GM19372 (cell line): ENCODE data around the gene PPP6R1.

Source experiments
- ATAC-seq: cut with Tn5 transposase; IDR thresholded peaks from one replicate; pipeline ENCODE4 v1.9.1; 2021; ENCODE audit warnings: mild to moderate bottlenecking, low read depth, moderate library complexity; ENCODE audit not compliant: unreplicated experiment

The PPP6R1 gene

DNA sequence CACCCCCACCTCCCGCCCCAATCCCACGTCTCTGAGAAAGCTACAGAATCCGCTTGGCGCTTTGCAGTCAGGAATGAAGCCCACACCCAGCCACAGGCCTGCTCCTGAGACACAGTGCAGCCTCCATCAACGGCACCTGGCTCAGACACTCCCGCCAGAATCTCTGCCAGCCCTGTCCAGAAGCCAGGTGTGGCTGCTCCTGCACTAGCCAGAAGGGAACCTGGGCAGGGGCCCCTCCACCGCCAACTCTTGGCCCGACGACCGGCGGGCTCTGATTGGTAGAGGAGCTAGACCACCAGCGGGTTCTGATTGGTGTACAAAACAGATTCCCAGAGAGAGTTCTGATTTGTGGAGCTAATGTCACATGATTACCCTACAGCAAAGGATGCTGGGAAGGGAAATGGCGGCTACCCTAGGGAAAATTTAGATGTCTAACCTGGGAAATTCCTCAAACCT, 2.9 kb upstream of the PPP6R1 start:
- ATAC-seq = no peak

DNA sequence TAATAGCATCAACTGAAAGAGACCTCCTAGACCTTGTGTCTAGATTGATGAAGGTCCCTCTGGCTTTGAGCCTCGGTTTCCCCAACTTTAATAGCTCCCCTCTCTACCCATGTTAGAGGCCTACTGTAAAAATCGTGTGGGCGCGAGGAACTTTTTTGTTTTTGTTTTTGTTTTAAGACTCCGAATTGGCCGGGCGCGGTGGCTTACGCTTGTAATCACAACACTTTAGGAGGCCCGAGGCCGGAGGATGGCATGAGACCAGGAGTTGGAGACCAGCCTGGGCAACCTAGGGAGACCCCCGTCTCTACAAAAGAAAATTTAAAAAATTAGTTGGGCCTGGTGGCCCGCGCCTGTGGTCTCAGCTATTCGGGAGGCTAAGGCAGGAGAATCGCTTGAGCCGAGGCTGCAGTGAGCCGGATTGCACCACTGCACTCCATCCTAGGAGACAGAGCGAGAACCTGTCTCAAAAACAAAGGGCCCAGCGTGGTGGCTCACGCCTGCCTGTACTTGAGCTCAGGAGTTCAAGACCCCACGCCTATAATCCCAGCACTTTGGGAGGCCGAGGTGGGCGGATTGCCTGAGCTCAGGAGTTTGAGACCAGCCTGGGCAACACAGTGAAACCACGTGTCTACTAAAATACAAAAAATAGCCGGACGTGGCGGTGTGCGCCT, 858 bp upstream of the PPP6R1 start:
- ATAC-seq = no peak

DNA sequence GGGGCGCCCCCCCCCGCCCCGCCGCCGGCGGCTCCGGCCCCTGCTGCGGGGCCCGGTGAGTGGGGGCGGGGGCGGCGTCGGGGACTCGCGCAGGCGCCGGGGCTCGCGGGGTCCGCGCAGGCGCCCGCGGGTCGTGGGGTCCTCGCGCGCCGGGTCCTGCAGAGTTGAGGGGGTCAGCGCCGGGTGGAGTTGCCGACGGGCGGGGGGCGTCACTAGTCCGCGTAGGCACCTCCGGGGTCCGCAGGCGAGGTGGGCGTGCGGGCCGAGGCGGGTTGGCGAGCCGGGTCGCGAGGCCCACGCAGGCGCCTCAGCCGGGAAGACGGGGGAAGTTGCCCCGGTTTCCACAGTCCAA, 365 bp downstream of the PPP6R1 start:
- ATAC-seq = peak; percentile 19

DNA sequence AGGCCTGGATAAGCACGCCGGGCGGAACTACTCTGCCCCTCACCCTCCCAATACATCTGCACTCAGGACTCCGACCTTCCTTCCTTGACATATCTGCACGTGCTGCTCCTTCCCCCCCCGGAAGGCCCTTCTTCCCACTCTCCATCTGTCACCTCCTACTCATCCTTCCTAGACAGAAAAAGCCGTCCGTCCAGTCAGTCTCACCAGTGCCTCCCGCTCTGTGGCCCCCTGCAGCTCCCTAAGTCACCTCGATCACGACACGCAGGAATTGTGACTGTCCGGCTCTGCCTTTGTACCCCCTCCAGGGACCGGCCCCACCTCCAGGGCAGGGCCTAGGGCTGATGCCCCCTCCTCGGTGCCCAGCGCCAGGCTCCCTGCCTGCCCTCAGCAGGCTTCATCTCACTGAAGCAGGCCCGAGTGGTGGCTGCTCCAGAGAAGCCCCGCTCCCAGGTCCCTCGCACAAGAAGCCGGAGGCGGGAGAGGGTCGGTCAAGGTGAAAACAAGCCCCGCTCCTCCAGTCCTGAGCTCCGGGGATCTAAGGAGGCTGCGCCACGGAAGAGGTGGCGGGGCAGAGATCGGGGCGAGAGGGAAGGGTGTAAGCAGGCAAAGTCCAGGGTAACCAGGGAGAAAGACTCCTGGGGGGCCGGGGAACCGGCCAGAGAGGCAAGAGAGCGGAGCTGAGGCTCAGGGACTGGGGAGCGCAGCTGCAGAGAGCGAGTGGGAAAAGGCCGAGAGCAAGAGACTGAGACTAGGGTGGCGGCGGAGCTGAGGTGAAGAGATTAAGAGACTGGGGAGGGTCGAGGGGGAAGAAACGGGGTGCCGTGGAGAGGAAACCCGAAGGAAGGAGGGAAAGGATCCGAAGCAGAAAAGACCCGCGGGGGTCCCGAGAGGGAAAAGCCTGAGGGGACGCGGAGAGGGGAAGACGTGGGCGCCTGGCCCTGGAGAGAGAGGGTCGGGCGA, 1.1 kb downstream of the PPP6R1 start:
- ATAC-seq = no peak

DNA sequence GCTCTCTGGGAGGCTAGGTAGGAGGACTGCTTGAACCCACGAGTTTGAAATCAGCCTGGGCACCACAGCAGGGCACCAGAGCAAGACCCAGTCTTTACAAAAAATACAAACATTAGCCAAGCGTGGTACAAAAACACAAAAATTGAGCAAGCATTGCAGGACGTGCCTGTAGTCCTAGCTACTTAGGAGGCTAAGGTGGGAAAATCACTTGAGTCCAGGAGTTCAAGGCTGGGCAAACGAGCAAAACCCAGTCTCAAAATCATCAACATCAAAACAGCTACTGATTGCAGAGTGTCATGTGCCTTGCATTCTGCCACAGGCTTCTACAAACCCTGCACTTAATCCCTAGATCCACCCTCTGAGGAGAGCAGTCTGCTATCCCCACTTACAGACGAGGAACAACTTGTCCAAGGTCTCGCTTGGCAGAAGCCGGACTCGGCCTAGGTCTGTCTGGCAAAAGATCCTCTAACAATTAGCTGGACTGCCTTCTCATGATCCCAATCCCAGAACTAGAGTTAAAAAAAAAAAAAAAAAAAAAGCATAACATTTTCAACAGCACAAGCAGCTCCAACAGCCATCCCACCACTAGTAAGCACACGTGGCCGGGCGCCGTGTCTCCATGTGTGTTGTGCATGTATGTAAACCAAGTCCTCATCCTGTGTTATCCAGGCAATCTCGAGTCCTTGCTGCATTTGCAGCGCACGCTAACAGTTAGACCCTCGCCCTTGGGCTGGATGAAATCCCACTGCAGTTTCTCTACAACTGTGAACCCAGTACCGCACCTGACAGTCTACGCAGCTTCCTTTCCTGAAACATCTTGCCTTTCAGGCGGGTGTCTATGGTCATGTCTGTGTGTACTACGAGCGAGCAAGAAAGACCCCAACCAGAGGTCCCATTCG, 2.0 kb downstream of the PPP6R1 start:
- no peak for ATAC-seq

DNA sequence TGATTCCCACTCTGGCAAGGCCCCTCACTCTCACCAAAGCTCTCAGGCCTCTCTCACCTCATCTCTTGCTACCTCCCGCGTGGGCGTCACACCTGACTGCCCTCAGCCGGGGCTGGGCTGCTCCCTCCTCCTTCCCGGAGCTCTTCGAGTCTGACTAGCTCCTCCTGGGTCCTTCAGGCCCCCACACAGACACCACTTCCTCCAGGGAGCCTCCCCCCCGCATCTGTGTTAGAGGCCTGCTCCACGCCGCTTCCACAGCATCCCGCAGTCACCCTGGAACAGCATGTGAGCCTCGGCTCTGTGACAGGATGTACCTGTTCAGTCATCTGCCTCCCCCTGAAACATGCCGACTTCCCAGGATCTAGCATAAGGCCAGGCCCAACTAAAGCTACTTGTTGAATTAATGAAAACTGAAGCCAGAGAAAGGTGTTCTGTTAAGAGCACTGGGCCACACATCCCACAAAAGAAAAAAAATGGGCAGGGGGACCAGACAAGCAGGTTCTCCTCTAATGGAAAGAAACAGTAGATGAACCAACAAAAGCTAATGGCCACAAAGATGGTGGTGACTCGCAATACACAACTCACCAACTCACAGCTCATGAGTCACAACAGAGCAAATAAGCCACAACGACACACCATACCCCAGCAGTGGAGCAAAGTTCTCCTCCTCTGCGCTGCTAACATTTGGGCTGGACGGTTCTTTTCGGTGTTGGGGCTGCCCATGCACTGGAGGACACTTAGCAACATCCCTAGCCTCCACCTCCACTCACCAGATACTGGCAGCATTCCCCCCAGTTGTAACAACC, 3.0 kb downstream of the PPP6R1 start:
- ATAC-seq = no peak

DNA sequence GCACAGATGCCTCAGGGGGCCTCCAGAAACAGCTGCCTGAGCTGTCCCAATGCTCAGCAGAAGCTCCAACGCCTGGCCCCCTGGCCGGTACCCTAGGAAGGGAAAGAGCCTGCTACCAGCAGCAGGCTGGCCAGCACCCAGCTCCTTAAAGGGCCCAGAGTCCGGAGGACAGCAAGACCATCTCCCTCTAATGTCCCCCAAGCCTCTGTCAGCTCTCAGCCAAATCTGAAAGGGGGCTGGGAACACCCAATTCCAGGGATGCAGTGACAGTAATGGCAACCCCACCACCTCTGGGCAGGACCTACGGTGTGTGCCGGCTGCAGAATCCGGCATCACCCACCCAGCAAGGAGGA, 4.2 kb downstream of the PPP6R1 start:
- ATAC-seq = no peak

DNA sequence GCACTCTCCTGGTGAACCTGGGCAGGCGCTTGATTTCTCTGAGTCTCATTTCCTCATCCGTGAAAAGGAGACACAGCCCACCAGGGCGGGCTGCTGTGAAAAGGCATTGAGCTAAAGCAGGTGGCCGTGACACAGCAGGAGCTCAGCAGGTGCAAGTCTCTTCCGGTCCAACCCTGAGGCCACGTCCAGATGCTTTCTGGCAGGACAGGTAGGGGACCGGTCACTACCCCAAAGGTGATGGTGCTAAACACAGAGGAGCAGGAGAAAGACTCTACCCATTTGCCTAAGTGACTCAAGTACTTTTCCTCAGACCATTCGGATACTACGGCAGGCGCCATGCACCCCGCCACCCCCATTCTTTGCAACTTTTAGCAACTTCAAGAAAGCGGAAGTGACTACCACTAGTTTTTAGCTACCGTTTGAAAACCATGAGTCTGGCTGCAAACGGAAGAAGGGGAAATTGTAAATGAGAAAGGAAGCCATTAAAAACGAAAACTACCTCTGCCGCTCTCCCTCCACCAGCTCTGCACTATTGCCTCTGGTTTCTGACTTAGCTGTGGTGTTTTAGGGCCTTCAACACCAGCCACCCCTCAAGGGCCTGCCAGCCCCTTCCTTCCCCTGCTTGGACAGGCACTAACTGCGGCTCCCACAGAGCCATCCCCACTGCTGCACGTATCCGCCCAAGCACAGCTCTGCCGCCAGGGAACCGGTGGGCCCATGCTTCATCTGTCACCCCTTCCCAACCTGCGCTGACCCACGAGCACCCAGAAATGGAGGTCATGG, 4.8 kb downstream of the PPP6R1 start:
- ATAC-seq = peak; percentile 48

DNA sequence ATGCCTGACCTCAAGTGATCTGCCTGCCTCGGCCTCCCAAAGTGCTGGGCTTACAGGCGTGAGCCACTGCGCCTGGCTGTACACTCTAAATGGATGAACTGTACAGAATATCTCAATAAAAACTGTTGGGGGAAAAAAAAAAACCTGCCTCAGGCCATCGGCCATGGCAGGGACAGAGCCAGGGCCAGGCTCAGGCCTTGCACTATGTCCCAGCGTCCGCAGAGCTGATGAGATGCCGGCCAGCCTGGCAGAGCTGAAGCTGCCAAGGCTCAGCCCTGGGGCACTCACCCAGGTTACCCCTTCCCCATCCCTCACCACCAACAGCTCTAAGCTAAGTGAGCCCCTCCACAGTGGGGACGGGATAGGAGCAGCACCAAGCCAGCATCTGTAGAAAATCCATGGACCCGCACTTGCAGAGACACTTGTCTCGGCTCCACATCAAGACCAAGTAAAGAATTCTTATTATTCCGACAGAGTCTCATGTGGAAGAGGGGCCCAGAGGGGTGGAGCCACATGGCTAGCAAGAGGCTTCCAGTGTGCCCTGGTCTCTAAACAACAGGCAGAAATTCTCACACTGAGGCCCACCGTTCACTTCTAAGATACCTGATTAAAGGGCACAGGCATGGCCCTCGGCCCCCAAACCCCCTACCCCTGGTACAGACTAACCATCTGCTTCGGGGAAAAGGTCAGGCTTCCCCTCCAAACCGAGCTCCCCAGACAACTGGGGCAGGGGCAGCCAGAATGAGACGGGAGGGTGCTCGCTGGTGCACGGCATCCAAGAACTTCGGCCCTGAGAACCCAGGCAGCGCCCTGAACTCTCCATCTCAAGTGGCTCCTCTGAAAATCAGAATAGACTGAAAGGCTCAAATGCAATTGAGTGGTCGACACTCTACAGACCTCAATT, 5.8 kb downstream of the PPP6R1 start:
- no peak for ATAC-seq

DNA sequence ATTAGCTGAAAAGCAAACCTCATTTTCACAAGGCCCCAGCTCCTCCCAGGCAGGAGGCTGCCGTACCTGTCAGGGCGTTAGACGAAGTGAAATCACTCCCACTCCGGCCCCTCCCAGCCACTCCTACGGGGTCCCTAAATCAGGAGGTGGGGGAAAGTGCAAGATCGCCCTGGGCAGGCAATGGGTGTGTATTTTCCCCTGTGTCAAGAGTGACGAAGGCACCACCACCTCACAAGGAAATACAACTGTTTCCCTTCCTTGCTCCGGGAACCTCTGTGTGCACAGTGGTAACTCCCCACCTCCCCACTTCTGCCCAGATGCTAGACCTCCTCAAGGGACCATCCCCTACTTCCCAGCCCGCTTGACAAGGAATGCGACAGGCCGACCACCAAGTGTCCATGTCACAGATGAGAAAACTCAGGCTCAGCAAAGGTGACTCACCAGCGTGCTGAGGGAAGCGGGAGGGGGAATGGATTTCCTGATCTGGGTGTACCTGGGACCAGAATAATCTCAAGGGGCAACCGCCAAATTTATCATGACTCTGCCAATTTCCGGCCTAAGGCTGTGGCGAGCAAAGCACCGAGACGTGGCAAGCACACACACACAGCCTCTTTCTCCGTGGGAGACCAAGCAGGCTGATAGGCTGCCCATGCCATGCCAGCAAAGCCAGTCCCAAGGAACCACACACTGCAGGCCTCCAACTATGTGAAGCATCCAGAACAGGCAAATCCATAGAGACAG, 7.3 kb downstream of the PPP6R1 start:
- ATAC-seq = no peak

DNA sequence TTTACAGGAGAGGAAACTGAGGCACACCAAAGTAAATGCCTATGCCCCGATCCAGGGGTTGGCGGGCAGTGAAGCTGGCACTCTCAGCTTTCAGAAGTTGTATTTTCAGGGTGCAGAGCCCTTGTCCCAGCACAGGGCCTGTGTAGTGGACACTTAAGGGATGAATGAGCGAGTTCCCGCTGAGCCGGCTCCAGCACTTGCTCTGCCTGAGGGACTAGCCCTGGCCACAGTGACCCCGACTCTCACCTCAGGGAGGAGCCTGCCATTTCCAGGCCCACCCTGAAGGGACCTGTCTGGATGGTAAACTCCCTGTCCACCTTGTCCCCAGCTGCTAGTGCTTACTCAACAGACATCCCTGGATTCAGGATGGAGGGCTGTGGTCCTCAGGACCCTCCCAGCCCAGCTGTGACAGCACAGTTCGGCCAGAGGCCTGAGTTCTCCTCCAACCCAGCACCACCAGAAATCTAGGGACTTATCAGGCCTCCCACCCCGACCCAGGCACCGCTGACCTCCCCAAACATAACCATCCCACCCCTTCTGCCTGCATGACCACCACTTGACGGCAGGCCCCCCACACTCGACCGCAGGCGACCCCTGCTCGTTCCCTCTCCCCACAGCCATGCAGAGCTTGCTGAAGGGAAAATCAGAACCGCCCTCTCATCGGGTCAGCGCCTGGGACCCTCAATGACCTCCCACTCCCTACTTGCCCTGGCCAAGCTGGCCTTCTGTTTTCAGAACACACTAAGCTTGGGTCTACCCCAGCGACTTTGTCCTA, 8.4 kb downstream of the PPP6R1 start:
- ATAC-seq = no peak

DNA sequence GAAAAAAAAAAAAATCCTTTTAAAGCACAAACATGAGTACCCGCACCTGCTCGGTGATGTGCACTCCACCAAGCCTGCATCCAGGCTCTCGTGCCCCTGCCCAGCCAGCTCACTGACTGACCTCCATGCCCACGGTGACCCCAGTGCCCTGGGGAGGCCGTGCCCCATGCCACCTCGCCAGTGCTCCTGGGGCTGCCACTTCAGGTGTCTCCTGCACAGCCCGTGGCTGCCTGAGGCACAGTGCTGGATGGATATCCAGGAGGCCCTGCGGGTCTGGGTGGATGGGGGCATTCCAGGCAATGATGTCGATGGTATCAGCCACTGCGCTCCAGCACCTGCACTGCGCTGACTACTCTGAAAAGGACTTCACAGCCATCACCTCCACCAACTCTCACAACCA, 9.0 kb downstream of the PPP6R1 start:
- ATAC-seq = no peak

DNA sequence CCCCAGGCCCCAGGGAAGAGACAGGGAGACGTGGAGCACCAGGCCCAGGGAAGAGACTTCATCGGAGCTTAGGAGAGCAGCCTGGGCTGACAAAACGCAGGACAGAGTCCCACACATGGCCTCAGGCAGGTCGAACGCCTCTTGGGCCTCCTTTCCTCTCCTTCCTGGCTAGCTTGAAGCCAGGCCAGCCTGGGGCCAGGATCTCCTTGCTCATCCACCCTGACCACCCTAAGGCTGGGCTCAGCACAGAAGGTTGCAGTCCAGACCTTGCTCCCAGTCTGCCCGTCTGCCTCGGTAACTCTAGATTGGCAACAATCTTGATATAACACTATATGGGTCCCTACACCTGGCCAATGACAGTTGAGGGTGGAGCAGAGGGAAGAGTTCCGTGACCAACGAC, 10.1 kb downstream of the PPP6R1 start:
- no peak for ATAC-seq

DNA sequence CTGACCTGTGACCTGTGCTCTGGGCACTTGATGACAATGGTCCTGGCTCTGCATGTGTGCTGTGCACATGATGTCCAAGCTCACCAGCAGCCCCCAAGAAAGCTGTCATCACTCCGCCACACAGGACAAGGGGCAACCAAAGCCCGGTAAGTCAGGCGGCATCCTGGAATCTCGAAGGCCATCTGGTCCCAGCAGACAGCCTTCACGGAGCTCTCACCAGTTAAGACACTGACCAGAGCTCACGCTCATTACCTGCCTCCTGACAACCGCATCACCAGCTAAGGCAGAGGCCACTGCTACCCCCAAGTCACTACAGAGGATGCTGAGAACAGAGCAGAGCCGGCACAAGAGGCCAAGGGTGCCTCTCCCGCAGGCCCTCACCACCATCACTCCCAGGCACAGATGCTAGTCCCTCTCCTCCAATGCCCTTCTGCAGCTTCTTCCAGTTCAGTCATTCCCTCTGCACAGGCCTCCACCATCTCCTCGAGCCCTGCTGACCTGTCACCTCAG, 10.6 kb downstream of the PPP6R1 start:
- no peak for ATAC-seq

DNA sequence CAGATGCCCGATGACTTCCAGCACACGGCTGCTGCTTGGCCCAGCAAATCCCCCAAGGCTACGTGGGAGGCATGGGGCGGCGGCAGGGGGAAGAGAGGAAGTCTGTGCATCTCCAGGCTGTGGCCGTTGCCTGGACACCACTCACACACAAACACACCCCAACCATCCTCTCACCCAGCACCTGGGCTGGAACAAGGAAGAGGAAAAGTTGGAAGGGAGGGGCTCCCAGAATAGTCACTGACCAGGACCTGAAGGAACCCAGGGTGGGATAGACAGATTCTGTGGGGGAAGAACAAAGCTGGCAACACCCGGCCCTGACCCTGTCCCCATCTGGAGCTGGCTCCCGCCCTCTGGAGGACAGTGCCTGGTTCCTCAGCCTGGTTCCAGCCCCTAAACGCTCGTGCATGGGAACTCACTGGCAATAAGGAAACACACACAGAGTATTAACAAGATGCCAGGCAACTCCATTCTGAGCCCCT, 11.2 kb downstream of the PPP6R1 start:
- ATAC-seq = no peak
